ENCODE data around the gene NR4A2.

GRCh38 chr2:156305121-156305520 lies 27.4 kb downstream of the NR4A2 start:
- TF ChIP-seq CTCF (IDR thresholded peaks at IDR 0.05) (no peak), POLR2A (IDR thresholded peaks at IDR 0.05) (no peak)
